ENCODE measurements around the gene TMSB4X.
"Not testable (repeated sequence)": the region's sequence is repeated elsewhere in the genome, so short reads cannot be mapped to it uniquely, and the experiment has no call there.

Gene TMSB4X

GRCh38 chrX:12974796-12975669 is at the start of gene TMSB4X:
Gene TMSB4X (plus strand): TSS chrX:12975110.
- peak; percentile 71 to 77 for DNase-seq (ENCODE audit: low read depth in 1 of 2, low spot score in 1 of 2)

GRCh38 chrX:12929701-12930100 is 45.2 kb upstream of the TMSB4X start:
- DNase-seq (ENCODE audit: low read depth in 1 of 2, low spot score in 1 of 2) = no peak

GRCh38 chrX:12930150-12930549 is 44.8 kb upstream of the TMSB4X start:
- no peak for DNase-seq (ENCODE audit: low read depth in 1 of 2, low spot score in 1 of 2)

- DNase-seq (ENCODE audit: low read depth in 1 of 2, low spot score in 1 of 2) = no peak
These were observed 42.7 kb upstream of the TMSB4X start for GRCh38 chrX:12932244-12932643.

GRCh38 chrX:12934850-12935249 is 40.1 kb upstream of the TMSB4X start:
- no peak for DNase-seq (ENCODE audit: low read depth in 1 of 2, low spot score in 1 of 2)

GRCh38 chrX:12936947-12937346 is 38.0 kb upstream of the TMSB4X start:
- DNase-seq (ENCODE audit: low read depth in 1 of 2, low spot score in 1 of 2) = no peak

GRCh38 chrX:12940471-12940870 is 34.4 kb upstream of the TMSB4X start:
- DNase-seq (ENCODE audit: low read depth in 1 of 2, low spot score in 1 of 2) = not testable (repeated sequence)

- not testable (repeated sequence) for DNase-seq (ENCODE audit: low read depth in 1 of 2, low spot score in 1 of 2)
These were observed 31.3 kb upstream of the TMSB4X start for GRCh38 chrX:12943592-12943991.

GRCh38 chrX:12944452-12944851 is 30.5 kb upstream of the TMSB4X start:
- DNase-seq (ENCODE audit: low read depth in 1 of 2, low spot score in 1 of 2) = not testable (repeated sequence)

- DNase-seq (ENCODE audit: low read depth in 1 of 2, low spot score in 1 of 2) = no peak
These were observed 29.4 kb upstream of the TMSB4X start for GRCh38 chrX:12945494-12945893.

- DNase-seq (ENCODE audit: low read depth in 1 of 2, low spot score in 1 of 2) = no peak
These were observed 28.5 kb upstream of the TMSB4X start for GRCh38 chrX:12946406-12946805.

GRCh38 chrX:12946838-12947544 is 27.9 kb upstream of the TMSB4X start:
- peak in 1 of 2 donors; percentile 70 for DNase-seq (ENCODE audit: low read depth in 1 of 2, low spot score in 1 of 2)

- DNase-seq (ENCODE audit: low read depth in 1 of 2, low spot score in 1 of 2) = no peak
These were observed 27.2 kb upstream of the TMSB4X start for GRCh38 chrX:12947545-12948235.

GRCh38 chrX:12948495-12948894 is 26.4 kb upstream of the TMSB4X start:
- no peak for DNase-seq (ENCODE audit: low read depth in 1 of 2, low spot score in 1 of 2)

- DNase-seq (ENCODE audit: low read depth in 1 of 2, low spot score in 1 of 2) = no peak
These were observed 25.5 kb upstream of the TMSB4X start for GRCh38 chrX:12949205-12949926.

- DNase-seq (ENCODE audit: low read depth in 1 of 2, low spot score in 1 of 2) = peak; percentile 70 to 81
These were observed 24.8 kb upstream of the TMSB4X start for GRCh38 chrX:12949927-12950656.

- peak in 1 of 2 donors; percentile 59 for DNase-seq (ENCODE audit: low read depth in 1 of 2, low spot score in 1 of 2)
These were observed 23.9 kb upstream of the TMSB4X start for GRCh38 chrX:12950851-12951594.

GRCh38 chrX:12951595-12951975 is 23.3 kb upstream of the TMSB4X start:
- no peak for DNase-seq (ENCODE audit: low read depth in 1 of 2, low spot score in 1 of 2)

- no peak for DNase-seq (ENCODE audit: low read depth in 1 of 2, low spot score in 1 of 2)
These were observed 21.5 kb upstream of the TMSB4X start for GRCh38 chrX:12953420-12953819.

- no peak for DNase-seq (ENCODE audit: low read depth in 1 of 2, low spot score in 1 of 2)
These were observed 20.5 kb upstream of the TMSB4X start for GRCh38 chrX:12954376-12954775.

Data from activated CD4-positive, alpha-beta T cell treated with anti-CD3 and anti-CD28 coated beads, Interleukin-2, amount 50 U/mL, for 24 hours (primary cell).